WTC11 (cell line): ENCODE measurements around the gene RDH8. TPM values are rescaled to one million over a fixed set of nuclear protein-coding genes. Genes with fewer than 3 reads are reported as not detected.

Source experiments
- ATAC-seq: fragments of 200-7000 bp; cut with Tn5 transposase; 2 replicates; pipeline ENCODE4 v1.10.0; 2021; ENCODE audit warnings: mild to moderate bottlenecking, moderate library complexity
- CTCF ChIA-PET: fragments of 300-600 bp; sonication (Branson Sonifier 250); formaldehyde crosslinking; loops from one replicate; lab custom pipeline; 2021; ENCODE audit warnings: antibody characterized with exemption; lab: Charles Lee
- POLR2A ChIA-PET: fragments of 350-600 bp; sonication (Branson Sonifier 250); formaldehyde crosslinking; loops from one replicate; lab custom pipeline; 2021; ENCODE audit warnings: antibody characterized with exemption; lab: Charles Lee
- DNase-seq: peaks from one replicate; pipeline ENCODE4 v3.0.0; 2021; ENCODE audit warnings: low spot score
- H3K27ac Mint-ChIP-seq: 2 replicates; pipeline ENCODE4 v1.8.0; 2021; ENCODE audit warnings: mixed read lengths
- H3K27me3 Mint-ChIP-seq: 2 replicates; pipeline ENCODE4 v1.8.0; 2021; ENCODE audit warnings: low read depth, mild to moderate bottlenecking, moderate library complexity, mixed read lengths
- H3K36me3 Mint-ChIP-seq: 2 replicates; pipeline ENCODE4 v1.8.0; 2021; ENCODE audit warnings: mixed read lengths
- H3K4me1 Mint-ChIP-seq: 2 replicates; pipeline ENCODE4 v1.8.0; 2022; ENCODE audit warnings: mixed read lengths
- H3K4me3 Mint-ChIP-seq: 2 replicates; pipeline ENCODE4 v1.8.0; 2021; ENCODE audit warnings: mild to moderate bottlenecking, moderate library complexity, mixed read lengths
- H3K9me3 Mint-ChIP-seq: 2 replicates; pipeline ENCODE4 v1.8.0; 2021; ENCODE audit warnings: mixed read lengths
- OVOL2 ChIP-seq: fragments of 250-450 bp; sonication (Bioruptor Pico); IDR thresholded peaks from 2 replicates; pipeline ENCODE4 v1.9.0; 2021; ENCODE audit warnings: mild to moderate bottlenecking, borderline replicate concordance
- RELA ChIP-seq: sonication (generic); formaldehyde crosslinking; IDR thresholded peaks from 2 replicates; pipeline ENCODE4 v1.8.1; 2022; ENCODE audit warnings: missing genetic modification reagents, mild to moderate bottlenecking, borderline replicate concordance
- ZMAT4 ChIP-seq: fragments of 250-450 bp; sonication (Bioruptor Pico); IDR thresholded peaks from 2 replicates; pipeline ENCODE4 v1.9.0; 2021; ENCODE audit warnings: mild to moderate bottlenecking
- microRNA-seq: library from miRNA; unstranded; fragments of <30 nt; microRNA quantifications from one replicate; pipeline ENCODE4 v1.2.0, GENCODE V29; 2022; ENCODE audit warnings: borderline number of aligned reads
- total RNA-seq: library from RNA; stranded (reverse); gene quantifications from 3 replicates; pipeline ENCODE4 v1.2.3, GENCODE V29; 2021
- TF ChIP-seq, protein P1 (sequence below): fragments of 250-450 bp; sonication (Bioruptor Pico); IDR thresholded peaks from 2 replicates; pipeline ENCODE4 v1.8.0; 2021; ENCODE audit warnings: mild to moderate bottlenecking

The RDH8 gene
- total RNA-seq, 1 experiment from 2014 or later: not detected

- Mint-ChIP-seq H3K36me3 (0 out of 2 replicates have a peak, but pooled peaks cover 2% of the 10 kb centered on the region), H3K27me3 (peaks cover 23% of the 10 kb centered on the region), H3K4me3 (no peak overlapping the region), H3K4me1 (peaks cover 14% of the 10 kb centered on the region), H3K27ac (no peak overlapping the region), H3K9me3 (peaks cover 25% of the 10 kb centered on the region)
- POLR2A ChIA-PET: no interaction called here
- TF ChIP-seq RELA (CRISPR knock-in tag) (0 out of 2 replicates have a peak, but pooled peaks have one; percentile 40), OVOL2 (CRISPR knock-in tag) (no peak), ZMAT4 (CRISPR knock-in tag) (no peak)
- TF ChIP-seq, protein P1, sequence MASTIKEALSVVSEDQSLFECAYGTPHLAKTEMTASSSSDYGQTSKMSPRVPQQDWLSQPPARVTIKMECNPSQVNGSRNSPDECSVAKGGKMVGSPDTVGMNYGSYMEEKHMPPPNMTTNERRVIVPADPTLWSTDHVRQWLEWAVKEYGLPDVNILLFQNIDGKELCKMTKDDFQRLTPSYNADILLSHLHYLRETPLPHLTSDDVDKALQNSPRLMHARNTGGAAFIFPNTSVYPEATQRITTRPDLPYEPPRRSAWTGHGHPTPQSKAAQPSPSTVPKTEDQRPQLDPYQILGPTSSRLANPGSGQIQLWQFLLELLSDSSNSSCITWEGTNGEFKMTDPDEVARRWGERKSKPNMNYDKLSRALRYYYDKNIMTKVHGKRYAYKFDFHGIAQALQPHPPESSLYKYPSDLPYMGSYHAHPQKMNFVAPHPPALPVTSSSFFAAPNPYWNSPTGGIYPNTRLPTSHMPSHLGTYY (CRISPR knock-in tag): no peak
- CTCF ChIA-PET: interaction anchor here (0.8 kb wide), 1 partner anchor 25 kb away, joined by 3 read pairs; no protein-coding TSS in a partner anchor
- ATAC-seq: peak; percentile 94
- peak; percentile 86 for DNase-seq
These were observed 57.6 kb downstream of the RDH8 start for GRCh38 chr19:10070730-10071446.

Small RNA genes lying within 50 kb of the gene (microRNA-seq; reads per million reads assigned to microRNA genes)
- not detected for gene MIR5589

Other genes with a start within 250 kb of the RDH8 start
- 11.2 to 12.2 TPM (median 11.6 TPM) in 3 replicates for gene ZNF846, start 244.7 kb upstream of the RDH8 start, total RNA-seq
- 34.2 to 37.6 TPM (median 35.7 TPM) in 3 replicates for gene FBXL12, start 194.4 kb upstream of the RDH8 start, total RNA-seq
- 402 to 411 TPM (median 405 TPM) in 3 replicates for gene UBL5, start 185.6 kb upstream of the RDH8 start, total RNA-seq
- 107 to 111 TPM (median 110 TPM) in 3 replicates for gene PIN1, start 178.2 kb upstream of the RDH8 start, total RNA-seq
- 66.0 to 93.3 TPM (median 91.8 TPM) in 3 replicates for gene OLFM2, start 77.0 kb upstream of the RDH8 start, total RNA-seq
- gene COL5A3, start 3.0 kb upstream of the RDH8 start, total RNA-seq: 0.81 to 1.2 TPM (median 0.96 TPM) in 3 replicates
- 22.5 to 28.4 TPM (median 23.0 TPM) in 3 replicates for gene SHFL, start 72.8 kb downstream of the RDH8 start, total RNA-seq
- gene ANGPTL6, start 89.2 kb downstream of the RDH8 start, total RNA-seq: 0.21 to 0.30 TPM (median 0.28 TPM) in 3 replicates
- 74.1 to 83.7 TPM (median 80.8 TPM) in 3 replicates for gene PPAN, start 92.9 kb downstream of the RDH8 start, total RNA-seq
- gene P2RY11, start 98.2 kb downstream of the RDH8 start, total RNA-seq: 21.0 to 21.5 TPM (median 21.2 TPM) in 3 replicates
- gene EIF3G, start 106.4 kb downstream of the RDH8 start, total RNA-seq: 318 to 333 TPM (median 323 TPM) in 3 replicates
- gene DNMT1, start 181.5 kb downstream of the RDH8 start, total RNA-seq: 174 to 210 TPM (median 191 TPM) in 3 replicates
- 12.9 to 13.6 TPM (median 13.2 TPM) in 3 replicates for gene S1PR2, start 217.8 kb downstream of the RDH8 start, total RNA-seq
- 109 to 112 TPM (median 110 TPM) in 3 replicates for gene MRPL4, start 238.7 kb downstream of the RDH8 start, total RNA-seq